IMR-90 (cell line): ENCODE data around the gene PTX4. TPM values are rescaled to one million over a fixed set of nuclear protein-coding genes. Genes with fewer than 3 reads are reported as not detected.

Experiments
- ATAC-seq: fragments of 200-7000 bp; cut with Tn5 transposase; 2 replicates; pipeline ENCODE4 v1.9.1; 2020; ENCODE audit warnings: low read depth, mild to moderate bottlenecking, moderate library complexity
- BruUV-seq: library from RNA; stranded (reverse); fragments of 400-500 nt; replicated peaks from 2 replicates; lab custom pipeline; 2021; lab: Mats Ljungman, UMichigan
- CTCF ChIA-PET: fragments of 300-600 bp; formaldehyde crosslinking; extraction: SDS; loops from one replicate; lab custom pipeline; 2021; ENCODE audit warnings: antibody characterized with exemption; lab: Yijun Ruan, JAX
- POLR2A ChIA-PET: fragments of 300-600 bp; sonication (Branson Sonifier 250); formaldehyde crosslinking; loops from one replicate; lab custom pipeline; 2022; ENCODE audit warnings: antibody characterized with exemption; ENCODE audit not compliant: unreplicated experiment; lab: Charles Lee
- DNase-seq: peaks from one replicate; pipeline ENCODE4 v3.0.0; 2013
- H2AFZ ChIP-seq: replicated peaks from 2 replicates; pipeline ENCODE3; 2013; ENCODE audit warnings: low read length, mild to moderate bottlenecking; ENCODE audit not compliant: poor library complexity
- H2AK5ac ChIP-seq: 2 replicates; pipeline ENCODE4 v1.6.1; 2013; ENCODE audit warnings: low read depth, low read length, inconsistent platforms
- H2AK9ac ChIP-seq: replicated peaks from 2 replicates; pipeline ENCODE3; 2013; ENCODE audit warnings: mild to moderate bottlenecking, low read depth, low read length, moderate library complexity; ENCODE audit not compliant: poor library complexity
- H2BK120ac ChIP-seq: 2 replicates; pipeline ENCODE4 v1.6.1; 2013; ENCODE audit warnings: low read depth, low read length, inconsistent platforms
- H2BK15ac ChIP-seq: 3 replicates; pipeline ENCODE4 v1.6.1; 2013; ENCODE audit warnings: low read depth, low read length, inconsistent platforms
- H2BK20ac ChIP-seq: 2 replicates; pipeline ENCODE4 v1.6.1; 2013; ENCODE audit warnings: low read depth, mild to moderate bottlenecking, inconsistent platforms, low read length, moderate library complexity
- H2BK5ac ChIP-seq: 2 replicates; pipeline ENCODE4 v1.6.1; 2013; ENCODE audit warnings: mild to moderate bottlenecking, low read depth, low read length, inconsistent platforms; ENCODE audit not compliant: poor library complexity, severe bottlenecking
- H3K14ac ChIP-seq: replicated peaks from 2 replicates; pipeline ENCODE4 v1.6.1; 2013; ENCODE audit warnings: low read depth, low read length, inconsistent platforms
- H3K18ac ChIP-seq: 2 replicates; pipeline ENCODE4 v1.6.1; 2013; ENCODE audit warnings: low read depth, low read length, control low read depth
- H3K23ac ChIP-seq: 2 replicates; pipeline ENCODE4 v1.6.1; 2013; ENCODE audit warnings: low read depth, low read length, inconsistent platforms
- H3K27ac ChIP-seq: 2 replicates; pipeline ENCODE4 v1.5.1; 2013; ENCODE audit warnings: mild to moderate bottlenecking, control low read depth, low read length; ENCODE audit not compliant: insufficient read depth
- H3K27me3 ChIP-seq: 2 replicates; pipeline ENCODE4 v1.6.1; 2013; ENCODE audit warnings: low read length; ENCODE audit not compliant: control insufficient read depth, insufficient read depth
- H3K36me3 ChIP-seq: 2 replicates; pipeline ENCODE4 v1.6.1; 2013; ENCODE audit warnings: low read length, mixed read lengths; ENCODE audit not compliant: control insufficient read depth, insufficient read depth
- H3K4ac ChIP-seq: 2 replicates; pipeline ENCODE4 v1.6.1; 2013; ENCODE audit warnings: low read depth, low read length, inconsistent platforms
- H3K4me1 ChIP-seq: 2 replicates; pipeline ENCODE4 v1.6.1; 2013; ENCODE audit warnings: low read length, mixed read lengths; ENCODE audit not compliant: control insufficient read depth, insufficient read depth
- H3K4me2 ChIP-seq: 2 replicates; pipeline ENCODE4 v1.6.1; 2013; ENCODE audit warnings: low read depth, mild to moderate bottlenecking, control low read depth, low read length, moderate library complexity
- H3K4me3 ChIP-seq: 2 replicates; pipeline ENCODE4 v1.5.1; 2013; ENCODE audit warnings: low read depth, mild to moderate bottlenecking, control low read depth, low read length, moderate library complexity; ENCODE audit not compliant: insufficient read depth
- H3K56ac ChIP-seq: 2 replicates; pipeline ENCODE4 v1.6.1; 2013; ENCODE audit warnings: low read length, inconsistent platforms; ENCODE audit not compliant: insufficient read depth; ENCODE audit errors: extremely low read depth
- H3K79me1 ChIP-seq, 2 experiments: 2 replicates each; pipeline ENCODE4 v1.6.1; 2013; ENCODE audit warnings: low read length in 2 of 2, inconsistent platforms in 1 of 2, low read depth in 1 of 2
- H3K9ac ChIP-seq: 2 replicates; pipeline ENCODE4 v1.6.1; 2013; ENCODE audit warnings: low read depth, low read length, control low read depth
- H3K9me1 ChIP-seq: 2 replicates; pipeline ENCODE4 v1.6.1; 2013; ENCODE audit warnings: low read length, inconsistent platforms; ENCODE audit not compliant: insufficient read depth
- H3K9me3 ChIP-seq: 2 replicates; pipeline ENCODE4 v1.6.1; 2013; ENCODE audit warnings: low read length; ENCODE audit not compliant: control insufficient read depth, insufficient read depth
- H4K20me1 ChIP-seq: 2 replicates; pipeline ENCODE4 v1.6.1; 2013; ENCODE audit warnings: low read length, inconsistent platforms; ENCODE audit not compliant: insufficient read depth
- H4K5ac ChIP-seq: 2 replicates; pipeline ENCODE4 v1.6.1; 2013; ENCODE audit warnings: mild to moderate bottlenecking, low read depth, low read length, control low read depth
- H4K8ac ChIP-seq, 2 experiments: 2 replicates each; pipeline ENCODE4 v1.6.1; 2013; ENCODE audit warnings: low read depth in 2 of 2, low read length in 2 of 2, control low read depth in 1 of 2, inconsistent platforms in 1 of 2
- H4K91ac ChIP-seq: 2 replicates; pipeline ENCODE4 v1.6.1; 2013; ENCODE audit warnings: low read depth, low read length, inconsistent platforms; ENCODE audit not compliant: insufficient read depth
- FOS ChIP-seq: fragments of 150-350 bp; IDR thresholded peaks from 2 replicates; pipeline ENCODE4 v1.6.1; 2016; ENCODE audit warnings: low read depth, low read length
- NFE2L2 ChIP-seq: fragments of 150-350 bp; IDR thresholded peaks from 2 replicates; pipeline ENCODE4 v1.6.1; 2016; ENCODE audit warnings: low read depth, mild to moderate bottlenecking, low read length
- POLR2A ChIP-seq: IDR thresholded peaks from 2 replicates; pipeline ENCODE4 v1.6.1; 2012; ENCODE audit warnings: mild to moderate bottlenecking, low read depth, low read length
- RFX5 ChIP-seq: IDR thresholded peaks from 2 replicates; pipeline ENCODE4 v1.8.0; 2012; ENCODE audit warnings: low read depth, mild to moderate bottlenecking, low read length, moderate library complexity
- WGBS, 2 experiments: methylation state at CpG; one replicate each; pipeline versions ENCODE4 v1.1.5 to v1.1.7; 2013; ENCODE audit warnings: missing lambda C conversion rate in 2 of 2; ENCODE audit not compliant: insufficient read length in 1 of 2; ENCODE audit errors: extremely low coverage in 2 of 2; 5-methylcytosine and 5-hydroxymethylcytosine counted together
- dilution Hi-C: fragments of 300-500 bp; cut with HindIII; formaldehyde crosslinking; loops from one replicate; pipeline ENCODE4 v1.14.3; 2018; ENCODE audit warnings: low sequenced_read_pairs; ENCODE audit not compliant: unreplicated experiment
- in situ Hi-C: fragments of 300-500 bp; cut with MboI; formaldehyde crosslinking; loops from 3 replicates; pipeline ENCODE4 v1.14.3; 2019; ENCODE audit warnings: low sequenced_read_pairs, inconsistent platforms, mixed read lengths
- intact Hi-C: fragments of 100-400 bp; cut with micrococcal nuclease; formaldehyde crosslinking; loops from 2 replicates; pipeline ENCODE4 v1.10.0; 2022
- polyA plus RNA-seq, 3 experiments: library from polyadenylated mRNA; depleted of rRNA; stranded (reverse); fragments of >200 nt; gene quantifications; 2 replicates each; pipeline ENCODE4 v1.2.3, GENCODE V29; 2012; ENCODE audit warnings: low replicate concordance in 1 of 3
- total RNA-seq: library from RNA; depleted of rRNA; stranded (reverse); fragments of >200 nt; gene quantifications from 2 replicates; pipeline ENCODE4 v1.2.3, GENCODE V29; 2012

PTX4 gene
- total and polyA plus RNA-seq, 2 of the 4 experiments (the other 2 are of a cell fraction), result 0.07 TPM; not detected in 1

GRCh38 chr16:1443980-1444729 lies 44.6 kb downstream of the PTX4 start, which contains the start of gene CCDC154:
Gene CCDC154, minus strand, starts transcription at chr16:1444556. Its CDS starts 234 bp downstream, at chr16:1444322.
- POLR2A ChIA-PET, result interaction anchor here (0.6 to 1.0 kb wide), 2 partner anchors 24 to 64 kb away, joined by 4 to 7 read pairs; partner anchors contain the start of gene UQCC4
- no peak within 1 kb of the TSS for H2BK20ac ChIP-seq

More at GRCh38 chr16:1443980-1444729, 44.6 kb downstream of the PTX4 start, which contains the start of gene CCDC154:
- Histone ChIP-seq H3K27ac (no peak within 1 kb of the TSS), H3K27me3 (no peaks in the 10 kb centered on the region), H2AFZ (no peak within 1 kb of the TSS), H3K4me3 (no peak within 1 kb of the TSS), H3K9me3 (no peaks in the 10 kb centered on the region), H3K9me1 (no peaks in the 10 kb centered on the region), H3K18ac (no peak within 1 kb of the TSS), H2AK9ac (peak within 1 kb of the TSS; percentile 37), H3K4me2 (no peak within 1 kb of the TSS), H4K91ac (no peak within 1 kb of the TSS), H3K4ac (no peak within 1 kb of the TSS), H2BK5ac (no peak within 1 kb of the TSS), H3K23ac (no peak within 1 kb of the TSS), H4K20me1 (no peaks in the 10 kb centered on the region), H2BK120ac (no peak within 1 kb of the TSS), H2AK5ac (no peak within 1 kb of the TSS), H3K79me1 (no peaks in the 10 kb centered on the region), H3K14ac (no peak within 1 kb of the TSS), H3K56ac (no peak within 1 kb of the TSS), H4K8ac (no peak within 1 kb of the TSS), H3K36me3 (peaks cover 16% of the 10 kb centered on the region; the same call in 1 of the 2 replicates), H3K4me1 (no peaks in the 10 kb centered on the region), H4K5ac (no peak within 1 kb of the TSS), H3K9ac (no peak within 1 kb of the TSS), H2BK15ac (no peak within 1 kb of the TSS)
- CTCF ChIA-PET, result no interaction called here
- in situ Hi-C loops (no loop called here), intact Hi-C loops (no loop called here), dilution Hi-C loops (no loop called here)
- 75% methylated on average over 11 of the region's 27 CpGs; no CpG with 5 or more reads in 1 of the 2 experiments for WGBS, 2 experiments
- ATAC-seq, result no peak; the same call in 1 of the 2 replicates
- TF ChIP-seq RFX5 (no peak), POLR2A (no peak), NFE2L2 (no peak), FOS (no peak)
- DNase-seq, result no peak
- no TSS peak for BruUV-seq
